ENCODE data around the gene IQGAP1. TPM values are rescaled to one million over a fixed set of nuclear protein-coding genes. Genes with fewer than 3 reads are reported as not detected.
A peak's percentile ranks its signal among the peaks of the same experiment; 100 is the strongest.

IQGAP1 gene
- total RNA-seq, 1 experiment from 2014 or later: 52.7 TPM

- DNase-seq (ENCODE audit: low spot score): no peak
- in situ Hi-C loops (cut with HindIII; ENCODE audit: low sequenced_read_pairs): no loop called here
Measured at GRCh38 chr15:90365414-90366055, 22.5 kb upstream of the IQGAP1 start.

- DNase-seq (ENCODE audit: low spot score): peak; percentile 56
- in situ Hi-C loops (cut with HindIII; ENCODE audit: low sequenced_read_pairs): no loop called here
Measured at GRCh38 chr15:90367576-90367975, 20.5 kb upstream of the IQGAP1 start.

DNA sequence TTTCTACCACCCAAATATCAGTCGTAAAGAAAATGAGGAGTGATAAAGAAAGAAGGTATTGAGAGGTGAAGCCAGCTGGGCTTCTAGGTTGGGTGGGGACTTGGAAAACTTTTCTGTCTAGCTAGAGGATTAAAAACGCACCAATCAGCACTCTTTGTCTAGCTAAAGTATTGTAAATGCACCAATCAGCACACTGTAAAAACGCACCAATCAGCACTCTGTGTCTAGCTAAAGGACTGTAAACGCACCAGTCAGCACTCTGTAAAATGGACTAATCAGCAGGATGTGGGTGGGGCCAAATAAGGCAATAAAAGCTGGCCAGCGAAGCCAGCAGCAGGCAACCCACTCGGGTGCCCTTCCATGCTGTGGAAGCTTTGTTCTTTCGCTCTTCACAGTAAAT is 13.0 kb upstream of the IQGAP1 start:
- DNase-seq (ENCODE audit: low spot score): no peak
- in situ Hi-C loops (cut with HindIII; ENCODE audit: low sequenced_read_pairs): no loop called here

DNA sequence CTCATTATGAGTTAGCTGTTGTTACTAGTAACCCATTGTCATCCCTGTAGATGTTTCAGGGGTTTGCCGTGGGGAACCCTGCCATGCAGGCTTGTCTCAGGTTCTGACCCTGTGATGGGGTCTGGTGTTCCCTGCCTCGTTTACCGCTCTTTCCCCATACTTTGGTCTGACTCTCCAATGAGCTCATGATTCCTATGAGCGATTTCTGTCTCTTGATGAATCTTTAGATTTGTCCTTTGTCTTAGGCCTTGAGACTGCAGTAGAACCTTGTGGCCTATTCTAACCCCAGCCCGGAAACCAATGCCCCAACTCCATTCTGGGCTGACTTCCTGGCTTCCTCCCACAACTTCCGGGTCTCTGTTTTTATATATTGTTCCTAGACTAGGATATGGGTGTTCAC is 11.3 kb upstream of the IQGAP1 start:
- DNase-seq (ENCODE audit: low spot score): no peak
- in situ Hi-C loops (cut with HindIII; ENCODE audit: low sequenced_read_pairs): no loop called here

DNA sequence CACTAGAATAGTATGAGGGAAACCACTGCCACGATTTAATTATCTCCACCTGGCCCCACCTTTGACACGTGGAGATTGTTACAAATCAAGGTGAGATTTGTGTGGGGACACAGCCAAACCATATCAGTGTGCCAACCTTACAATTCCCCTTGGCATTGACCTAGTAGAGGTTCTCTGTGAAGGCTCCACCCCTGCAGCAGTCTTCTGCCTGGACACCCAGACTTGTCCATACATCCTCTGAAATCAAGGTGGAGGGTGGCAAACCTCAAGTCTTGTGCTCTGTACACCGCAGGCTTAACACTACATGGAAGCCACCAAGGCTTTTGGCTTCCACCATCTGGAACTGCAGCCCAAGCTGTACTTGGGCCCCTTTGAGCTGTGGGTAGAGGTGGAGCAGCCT is 8.8 kb upstream of the IQGAP1 start:
- DNase-seq (ENCODE audit: low spot score): no peak
- in situ Hi-C loops (cut with HindIII; ENCODE audit: low sequenced_read_pairs): no loop called here

GRCh38 chr15:90381515-90381914 is 6.5 kb upstream of the IQGAP1 start:
- in situ Hi-C loops (cut with HindIII; ENCODE audit: low sequenced_read_pairs): loop anchor here (5.0 kb wide), 1 partner anchor 34 kb away; no protein-coding TSS in a partner anchor
- DNase-seq (ENCODE audit: low spot score): no peak

GRCh38 chr15:90382320-90382719 is 5.7 kb upstream of the IQGAP1 start:
- no peak for DNase-seq (ENCODE audit: low spot score)
- in situ Hi-C loops (cut with HindIII; ENCODE audit: low sequenced_read_pairs): loop anchor here (5.0 kb wide), 1 partner anchor 35 kb away; no protein-coding TSS in a partner anchor

DNA sequence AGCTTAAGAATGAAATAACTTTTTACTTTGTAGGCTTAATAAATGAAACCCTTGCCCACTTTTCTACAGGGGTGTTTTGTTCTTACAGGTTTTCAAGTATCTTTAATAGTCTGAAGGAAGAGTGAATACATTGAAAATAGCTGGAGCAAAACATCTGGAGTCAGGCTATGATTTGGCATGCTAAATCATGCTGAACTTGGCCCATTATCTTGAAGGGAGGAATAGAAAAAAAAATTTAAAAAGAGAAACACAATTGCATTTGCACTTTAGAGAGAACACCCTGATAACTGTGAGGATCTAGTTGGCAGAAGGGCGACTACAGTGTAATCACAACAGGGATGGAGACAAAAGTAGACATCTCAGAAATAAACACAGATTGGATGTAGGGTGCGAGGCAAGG is 1.8 kb upstream of the IQGAP1 start:
- in situ Hi-C loops (cut with HindIII; ENCODE audit: low sequenced_read_pairs): no loop called here

DNA sequence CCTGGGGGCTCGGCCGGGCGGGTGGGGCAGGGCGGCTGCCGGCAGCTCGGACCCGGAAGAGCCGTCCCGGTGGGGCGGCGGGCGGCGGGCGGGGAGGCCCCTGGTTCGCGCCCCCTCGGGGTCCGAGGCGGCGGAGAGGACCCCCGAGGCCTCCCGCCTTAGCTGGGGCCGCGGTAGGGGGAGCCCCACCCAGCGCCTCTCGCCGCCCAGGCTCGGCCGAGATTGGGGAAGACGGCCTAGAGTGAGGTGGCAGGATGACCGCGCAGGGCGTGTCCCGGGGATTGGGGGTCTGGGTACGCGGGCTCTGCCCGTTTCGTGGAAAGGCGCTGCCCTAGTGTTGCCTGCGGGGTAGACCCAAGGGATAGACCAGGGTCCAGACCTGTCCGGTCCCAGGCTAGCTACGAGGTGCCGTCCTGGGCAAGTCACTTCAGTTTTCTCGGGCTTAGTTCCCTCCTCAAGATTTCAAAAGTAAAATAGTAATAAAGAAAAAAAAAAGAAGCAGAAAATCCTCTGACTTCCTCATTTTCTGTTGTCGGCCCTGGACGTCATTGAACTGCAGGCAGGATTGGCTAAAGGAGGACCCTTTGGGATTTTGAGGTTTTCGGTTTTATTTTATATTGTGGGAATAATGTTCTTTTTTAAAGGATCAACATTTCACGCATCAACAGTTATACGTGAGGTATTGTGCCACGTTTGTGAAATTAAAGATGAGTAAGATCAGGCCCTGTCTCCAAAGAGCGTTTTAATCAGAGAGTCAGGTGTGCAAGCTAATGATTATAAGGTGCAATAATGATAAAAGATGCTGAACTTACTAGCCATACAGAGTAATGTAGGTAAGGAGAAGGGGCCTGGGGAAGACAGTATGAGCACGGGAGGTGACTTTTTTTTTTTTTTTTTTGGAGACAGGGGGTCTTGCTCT is 679 bp downstream of the IQGAP1 start:
- DNase-seq (ENCODE audit: low spot score): peak; percentile 23

More for the DNA sequence above, 1.8 kb upstream of the IQGAP1 start:
- DNase-seq (ENCODE audit: low spot score): no peak

GRCh38 chr15:90389513-90389912 is 1.5 kb downstream of the IQGAP1 start:
- no peak for DNase-seq (ENCODE audit: low spot score)
- in situ Hi-C loops (cut with HindIII; ENCODE audit: low sequenced_read_pairs): no loop called here

More for the DNA sequence above, 679 bp downstream of the IQGAP1 start:
- in situ Hi-C loops (cut with HindIII; ENCODE audit: low sequenced_read_pairs): no loop called here

DNA sequence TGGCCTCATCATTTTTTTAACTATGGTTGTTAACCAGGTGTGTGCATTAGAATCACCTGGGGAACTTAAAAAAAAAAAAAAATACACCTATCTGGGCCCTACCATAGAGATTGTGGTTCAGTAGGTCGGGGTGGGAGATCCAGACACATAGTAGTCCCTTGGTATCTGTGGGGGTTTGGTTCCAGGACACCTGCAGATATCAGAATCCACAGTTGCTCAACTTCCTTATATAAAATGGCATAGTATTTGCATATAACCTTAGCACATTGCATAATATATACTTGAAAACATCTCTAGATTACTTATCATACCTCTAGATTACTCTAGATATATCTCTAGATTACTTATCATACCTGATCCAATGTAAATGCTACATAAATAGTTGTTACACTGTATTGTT is 5.0 kb downstream of the IQGAP1 start:
- no peak for DNase-seq (ENCODE audit: low spot score)
- in situ Hi-C loops (cut with HindIII; ENCODE audit: low sequenced_read_pairs): no loop called here

GRCh38 chr15:90394074-90394473 is 6.0 kb downstream of the IQGAP1 start:
- in situ Hi-C loops (cut with HindIII; ENCODE audit: low sequenced_read_pairs): no loop called here

DNA sequence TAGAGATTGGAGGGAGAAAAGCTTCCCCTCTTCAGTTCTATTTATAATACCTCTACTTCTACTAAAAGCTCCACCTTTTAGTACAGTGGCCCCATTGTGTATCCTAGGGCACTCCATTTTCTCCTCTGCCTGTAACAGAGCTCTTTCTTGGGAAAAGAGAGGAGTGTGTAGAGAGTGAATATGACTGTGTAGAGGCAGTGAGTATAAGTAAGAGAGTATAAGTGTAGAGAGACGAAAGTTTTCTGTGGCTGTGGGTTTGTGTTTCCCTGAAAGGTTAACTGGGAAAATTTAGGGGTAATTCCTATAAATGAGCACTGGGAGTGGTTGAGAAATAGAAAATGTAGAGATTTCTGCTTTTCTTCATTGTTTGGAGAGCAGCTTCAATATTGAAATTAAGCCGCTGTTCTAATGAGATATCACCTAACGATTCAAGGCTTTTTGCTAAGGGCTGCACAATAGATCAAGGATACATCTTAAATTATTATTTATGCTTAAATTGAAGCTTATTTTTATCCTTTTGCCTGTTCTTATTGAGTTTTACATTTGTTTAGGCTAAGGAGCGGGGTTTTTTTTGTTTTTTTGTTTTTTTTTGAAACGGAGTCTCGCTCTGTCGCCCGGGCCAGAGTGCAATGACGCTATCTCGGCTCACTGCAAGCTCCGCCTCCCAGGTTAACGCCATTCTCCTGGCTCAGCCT is 6.9 kb downstream of the IQGAP1 start:
- no peak for DNase-seq (ENCODE audit: low spot score)
- in situ Hi-C loops (cut with HindIII; ENCODE audit: low sequenced_read_pairs): no loop called here

More at GRCh38 chr15:90394074-90394473, 6.0 kb downstream of the IQGAP1 start:
- DNase-seq (ENCODE audit: low spot score): no peak

- in situ Hi-C loops (cut with HindIII; ENCODE audit: low sequenced_read_pairs): no loop called here
- DNase-seq (ENCODE audit: low spot score): no peak
Measured at GRCh38 chr15:90396321-90396720, 8.3 kb downstream of the IQGAP1 start.

- DNase-seq (ENCODE audit: low spot score): no peak
- in situ Hi-C loops (cut with HindIII; ENCODE audit: low sequenced_read_pairs): no loop called here
Measured at GRCh38 chr15:90400005-90400758, 12.1 kb downstream of the IQGAP1 start.

DNA sequence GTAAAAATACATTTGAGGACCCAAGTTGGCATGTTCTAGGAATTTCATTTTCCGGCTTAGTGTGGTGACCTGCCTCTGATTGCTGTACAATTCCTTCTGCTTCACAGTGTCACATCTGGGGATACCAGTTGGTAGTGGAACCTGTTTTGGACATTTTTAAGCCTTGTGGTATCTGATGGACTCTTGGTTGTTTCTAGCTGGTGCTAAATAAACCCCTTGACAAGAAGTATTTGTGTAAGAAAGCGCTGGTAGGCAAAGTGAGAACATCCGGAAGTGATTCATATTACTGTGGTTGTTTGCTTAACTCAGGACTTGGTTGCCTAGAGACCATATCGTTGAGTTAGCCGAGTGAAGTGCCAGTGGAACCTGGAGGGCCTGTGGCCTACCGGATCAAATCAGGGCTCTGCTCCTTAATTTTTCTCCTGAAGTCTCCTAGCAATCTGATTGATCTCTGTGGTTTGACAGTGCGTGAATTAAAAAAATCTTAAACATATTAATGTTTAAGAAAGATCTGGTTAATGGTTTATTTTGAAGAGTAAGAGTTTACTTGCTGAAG is 12.8 kb downstream of the IQGAP1 start:
- DNase-seq (ENCODE audit: low spot score): no peak
- in situ Hi-C loops (cut with HindIII; ENCODE audit: low sequenced_read_pairs): no loop called here

- in situ Hi-C loops (cut with HindIII; ENCODE audit: low sequenced_read_pairs): no loop called here
- no peak for DNase-seq (ENCODE audit: low spot score)
Measured at GRCh38 chr15:90401495-90401894, 13.5 kb downstream of the IQGAP1 start.

- in situ Hi-C loops (cut with HindIII; ENCODE audit: low sequenced_read_pairs): no loop called here
- no peak for DNase-seq (ENCODE audit: low spot score)
Measured at GRCh38 chr15:90402223-90402622, 14.2 kb downstream of the IQGAP1 start.

DNA sequence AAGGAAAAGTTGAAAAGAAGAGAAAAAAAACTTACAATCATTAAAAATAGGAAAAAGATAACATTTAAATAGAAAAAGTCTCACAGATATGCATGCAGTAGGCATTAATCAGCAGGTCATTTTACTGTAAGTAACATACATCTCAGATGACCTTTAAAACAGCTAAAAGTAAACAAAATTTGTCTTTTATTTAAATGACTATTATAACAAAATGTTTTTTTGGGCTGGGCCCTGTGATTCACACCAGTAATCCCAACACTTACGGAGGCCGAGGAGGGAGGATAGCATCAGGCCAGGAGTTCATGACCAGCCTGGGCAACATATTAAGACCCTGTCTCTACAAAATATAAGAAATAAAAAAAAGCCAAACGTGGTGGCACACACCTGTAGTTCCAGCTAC is 14.7 kb downstream of the IQGAP1 start:
- no peak for DNase-seq (ENCODE audit: low spot score)
- in situ Hi-C loops (cut with HindIII; ENCODE audit: low sequenced_read_pairs): no loop called here
